ENCODE results near the gene PLEKHM3.
A peak's percentile ranks its signal among the peaks of the same experiment; 100 is the strongest.

PLEKHM3 gene, protein sequence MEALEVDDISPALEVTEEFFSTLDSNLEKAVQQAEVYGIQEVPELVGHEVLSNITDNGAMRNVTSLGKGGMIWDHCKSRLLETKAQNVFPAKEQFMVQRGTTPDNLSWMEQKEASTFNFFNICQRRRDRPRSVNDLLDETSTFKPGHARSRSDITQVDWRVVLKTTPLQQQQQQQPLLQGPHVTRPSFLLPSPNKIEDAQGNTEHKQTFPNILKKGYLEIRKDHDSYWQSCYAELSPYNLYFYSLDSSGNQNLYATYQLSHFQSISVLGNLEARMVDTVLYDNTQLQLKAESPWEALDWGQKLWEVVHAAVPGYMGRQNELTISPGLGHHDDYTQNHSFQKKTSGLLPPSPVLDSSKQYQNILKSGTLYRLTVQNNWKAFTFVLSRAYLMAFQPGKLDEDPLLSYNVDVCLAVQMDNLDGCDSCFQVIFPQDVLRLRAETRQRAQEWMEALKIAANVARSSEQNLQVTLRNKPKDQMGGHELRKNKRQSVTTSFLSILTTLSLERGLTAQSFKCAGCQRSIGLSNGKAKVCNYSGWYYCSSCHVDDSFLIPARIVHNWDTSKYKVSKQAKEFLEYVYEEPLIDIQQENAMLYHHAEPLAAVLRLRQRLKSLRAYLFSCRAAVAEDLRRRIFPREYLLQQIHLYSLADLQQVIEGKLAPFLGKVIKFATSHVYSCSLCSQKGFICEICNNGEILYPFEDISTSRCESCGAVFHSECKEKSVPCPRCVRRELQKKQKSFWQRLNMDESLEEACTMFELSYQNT

DNA sequence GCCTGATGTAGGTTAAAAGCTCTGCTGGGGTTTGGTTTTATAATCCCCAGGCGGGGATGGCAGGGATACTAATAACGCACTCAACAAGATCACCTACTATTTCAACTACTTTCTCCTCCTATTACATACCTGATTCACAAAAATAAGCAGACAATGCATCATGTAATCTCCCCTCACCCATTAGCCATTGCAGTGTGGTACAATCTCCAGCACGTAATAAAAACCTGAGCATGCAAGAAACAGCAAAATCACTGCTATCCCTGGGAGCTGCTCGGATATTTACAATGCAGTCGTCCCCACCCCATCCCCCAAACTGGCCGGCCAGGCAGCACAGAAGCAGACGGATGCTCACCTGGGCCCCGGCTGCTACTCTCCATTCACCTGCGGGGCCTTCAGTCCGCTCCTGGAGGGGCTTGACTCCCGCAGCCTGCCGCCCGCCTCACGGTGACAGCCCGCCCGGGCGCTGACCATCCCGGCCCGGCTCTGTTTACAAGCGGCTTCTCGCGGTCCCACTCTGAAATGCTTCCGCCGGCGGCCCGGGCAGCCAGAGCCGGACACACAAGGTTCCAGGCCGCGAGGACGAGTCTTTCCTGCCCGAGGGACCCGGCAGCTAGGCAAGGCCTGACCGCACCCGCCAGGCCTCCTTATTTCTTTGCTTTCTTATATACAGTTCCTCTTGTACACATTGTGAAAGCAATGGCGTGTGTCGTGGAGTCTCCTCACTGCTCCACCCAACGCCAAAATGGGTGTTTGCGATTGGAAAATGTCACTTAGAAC lies at the start of gene PLEKHM3:
Gene PLEKHM3, minus strand, starts transcription at position 491 of the 777 bp plus-strand sequence. CDS start 23,888 bp downstream, outside the sequence.
- DNase-seq, result peak; percentile 86

- DNase-seq, result no peak
Observed at GRCh38 chr2:208074610-208075356, 49.5 kb upstream of the PLEKHM3 start.

DNA sequence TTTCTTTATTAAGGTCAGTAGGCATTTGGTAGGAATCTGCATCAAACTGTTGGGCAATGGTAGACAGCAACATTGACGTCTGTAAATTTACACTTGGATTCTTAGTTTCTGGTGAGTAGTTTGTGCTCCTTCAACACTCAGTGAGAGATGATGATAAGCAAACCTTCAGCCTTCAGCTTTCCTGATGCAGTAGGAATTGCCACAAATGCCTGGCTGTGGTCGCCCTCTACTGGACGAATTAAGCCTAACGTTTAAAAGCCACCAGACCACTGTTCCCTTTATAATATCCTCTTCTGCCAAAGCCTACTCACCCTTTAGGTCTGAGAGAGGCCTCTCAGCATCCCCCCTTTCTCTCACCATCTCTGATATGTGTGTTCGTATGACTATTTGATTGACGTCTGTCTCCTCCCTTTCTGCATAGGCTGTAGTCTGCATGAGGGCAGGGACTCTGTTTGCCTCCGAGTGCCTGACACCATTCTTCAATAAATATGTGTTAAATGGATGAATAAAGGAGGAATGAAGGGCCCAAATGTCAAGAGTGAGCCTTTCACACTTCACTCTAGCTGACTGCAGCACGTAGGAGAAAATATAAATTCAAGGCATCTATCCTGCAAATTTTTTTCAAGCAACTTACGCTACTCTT lies 47.0 kb upstream of the PLEKHM3 start:
- peak; percentile 69 for DNase-seq

DNA sequence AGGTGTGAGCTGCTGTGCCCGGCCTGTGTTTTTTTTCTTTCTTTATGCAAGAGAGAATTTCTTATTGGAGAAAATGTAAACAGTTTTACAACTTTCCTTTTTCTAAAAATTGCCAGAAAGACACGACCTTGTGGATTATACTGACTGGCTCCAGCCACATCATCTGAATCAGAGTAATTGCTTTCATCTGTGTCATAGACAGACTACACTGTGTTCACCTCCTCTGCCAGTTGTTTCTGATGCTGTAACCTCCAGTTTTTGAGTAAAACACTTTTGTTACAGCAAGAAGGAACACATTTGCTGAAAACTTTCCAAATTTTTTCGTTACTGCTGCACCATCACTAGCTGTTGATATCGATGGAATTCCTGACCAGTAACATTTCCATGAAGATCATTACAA lies 43.9 kb upstream of the PLEKHM3 start:
- DNase-seq, result no peak

- DNase-seq, result no peak
Observed at GRCh38 chr2:208066016-208066415, 40.7 kb upstream of the PLEKHM3 start.

GRCh38 chr2:208065476-208065875 lies 40.1 kb upstream of the PLEKHM3 start:
- no peak for DNase-seq

DNA sequence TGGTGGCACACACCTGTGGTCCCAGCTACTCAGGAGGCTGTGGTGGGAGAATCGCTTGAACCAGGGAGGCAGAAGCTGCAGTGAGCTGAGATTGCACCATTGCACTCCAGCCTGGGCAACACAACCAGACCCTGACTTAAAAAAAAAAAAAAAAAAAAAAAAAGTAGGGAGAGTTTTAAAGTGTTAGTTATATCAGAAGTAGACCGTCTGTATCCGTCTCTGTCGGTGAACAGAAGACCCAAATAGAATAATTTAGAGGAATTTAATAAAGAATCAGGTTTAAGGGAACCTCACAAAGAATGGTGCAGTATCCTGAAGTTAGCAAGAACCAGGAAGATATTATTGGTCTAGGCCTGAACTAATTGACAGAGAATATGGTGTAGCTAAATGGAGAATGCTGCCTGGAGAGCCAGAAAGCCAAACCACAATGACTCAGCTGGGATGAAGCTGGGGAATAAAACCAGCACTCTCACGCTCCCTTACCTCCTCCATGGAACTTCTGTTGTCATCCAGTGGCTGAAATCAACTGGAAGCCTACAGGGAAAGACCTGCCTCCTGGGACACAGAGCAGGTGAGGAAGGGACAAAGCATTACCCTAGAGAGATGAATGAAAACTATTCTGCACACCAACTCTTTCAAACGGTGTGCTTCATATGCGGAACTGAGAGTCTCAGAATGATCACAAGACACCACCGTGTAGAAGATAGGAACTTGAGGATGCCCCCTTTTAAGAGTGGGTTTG lies 39.1 kb upstream of the PLEKHM3 start:
- DNase-seq, result no peak

- no peak for DNase-seq
Observed at GRCh38 chr2:208062961-208063360, 37.6 kb upstream of the PLEKHM3 start.

DNA sequence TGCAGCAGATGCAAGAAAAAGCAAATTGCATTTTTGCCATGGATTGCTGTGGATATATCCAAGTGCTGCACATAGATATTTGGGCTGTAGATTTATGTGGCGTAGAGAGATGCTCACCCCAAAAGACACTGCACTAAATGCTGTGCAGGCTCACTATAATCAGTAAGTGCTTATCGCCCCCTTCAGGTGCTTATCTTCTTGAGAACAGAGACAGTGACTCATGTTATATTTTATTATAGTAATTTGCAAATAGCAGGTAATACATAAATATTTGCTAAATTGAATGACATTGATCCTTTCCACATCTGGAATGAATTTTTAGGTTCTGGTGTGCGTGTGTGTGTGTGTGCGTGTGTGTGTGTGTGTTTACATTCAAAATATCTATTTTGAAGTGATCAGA lies 36.8 kb upstream of the PLEKHM3 start:
- DNase-seq, result peak; percentile 9

- no peak for DNase-seq
Observed at GRCh38 chr2:208057108-208057507, 31.8 kb upstream of the PLEKHM3 start.

DNA sequence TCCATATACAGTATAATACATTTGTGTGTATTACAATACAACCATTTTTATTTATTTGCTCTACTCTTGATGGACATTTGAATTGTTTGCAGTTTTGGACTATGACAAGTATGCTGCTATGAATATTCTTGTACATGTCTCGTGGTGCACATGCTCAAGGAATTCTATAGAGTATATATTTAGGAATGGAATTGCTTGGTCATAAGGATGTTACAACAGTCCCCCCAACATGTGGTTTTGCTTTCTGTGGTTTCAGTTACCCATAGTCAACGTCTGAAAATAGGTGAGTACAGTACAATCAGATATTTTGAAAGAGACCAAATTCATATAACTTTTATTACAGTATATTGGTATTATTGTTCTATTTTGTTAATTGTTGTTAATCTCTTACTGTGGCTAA lies 24.1 kb upstream of the PLEKHM3 start:
- no peak for DNase-seq

GRCh38 chr2:208049006-208049405 lies 23.7 kb upstream of the PLEKHM3 start:
- no peak for DNase-seq

GRCh38 chr2:208047840-208048239 lies 22.5 kb upstream of the PLEKHM3 start:
- DNase-seq, result no peak

DNA sequence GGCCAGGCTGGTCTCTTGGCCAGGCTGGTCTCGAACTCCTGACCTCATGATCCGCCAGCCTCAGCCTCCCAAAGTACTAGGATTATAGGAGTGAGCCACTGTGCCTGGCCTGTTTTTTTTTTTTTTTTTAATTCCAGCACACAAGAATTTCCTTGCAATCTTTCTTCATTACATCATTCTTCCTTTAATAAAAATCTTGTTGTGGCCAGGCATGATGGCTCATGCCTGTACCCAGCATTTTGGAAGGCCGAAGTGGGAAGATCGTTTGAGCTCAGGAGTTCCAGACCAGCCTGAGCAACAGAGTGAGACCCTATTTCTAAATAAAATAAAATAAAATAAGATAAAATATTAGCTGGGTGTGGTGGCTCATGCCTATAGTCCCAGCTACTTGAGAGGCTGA lies 21.4 kb upstream of the PLEKHM3 start:
- DNase-seq, result no peak

DNA sequence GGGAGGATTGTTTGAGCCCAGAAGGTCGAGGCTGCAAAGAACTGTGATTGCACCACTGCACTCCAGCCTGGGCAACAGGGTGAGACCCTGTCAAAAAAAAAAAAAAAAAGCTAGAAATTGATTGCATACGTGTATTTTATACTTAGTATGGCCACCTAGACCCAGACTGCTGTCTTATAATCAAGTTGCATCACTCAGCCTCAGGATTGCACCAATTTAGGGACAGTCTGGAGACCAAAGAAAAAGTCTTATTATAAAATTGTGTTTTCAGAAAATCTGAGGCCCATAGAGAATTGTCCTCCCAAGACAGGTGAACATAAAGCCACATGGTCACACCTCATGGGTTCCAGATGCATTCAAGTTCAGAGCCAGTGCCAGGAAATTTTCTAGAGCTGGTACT lies 17.1 kb upstream of the PLEKHM3 start:
- no peak for DNase-seq

DNA sequence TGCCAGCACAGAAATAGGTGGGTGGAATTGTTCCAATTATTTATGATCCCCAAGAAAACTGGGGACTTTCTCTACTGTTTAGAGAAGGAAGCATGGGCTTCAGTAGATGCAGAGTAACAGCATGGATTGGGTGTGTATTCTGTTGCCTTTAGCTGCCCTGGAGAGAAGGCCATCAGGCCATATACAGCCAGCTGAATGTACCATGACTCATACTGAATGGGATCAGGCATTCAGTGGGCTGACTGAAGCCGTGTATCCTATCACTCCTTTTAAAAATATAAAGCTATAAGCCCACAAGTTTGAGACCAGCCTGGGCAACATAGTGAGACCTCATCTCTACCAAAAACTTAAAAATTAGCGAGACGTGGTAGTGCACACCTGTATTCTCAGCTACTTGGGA lies 16.7 kb upstream of the PLEKHM3 start:
- no peak for DNase-seq

GRCh38 chr2:208040199-208041171 lies 15.2 kb upstream of the PLEKHM3 start:
- peak; percentile 88 for DNase-seq

- DNase-seq, result no peak
Observed at GRCh38 chr2:208039376-208040110, 14.2 kb upstream of the PLEKHM3 start.
